NB4 (cell line): Measurements from ENCODE around the gene SMIM9.

Source experiments
- CTCF ChIP-seq: IDR thresholded peaks from one replicate; pipeline ENCODE4 v1.5.1; 2012; ENCODE audit warnings: low read depth, low read length
- POLR2A ChIP-seq: IDR thresholded peaks from 2 replicates; pipeline ENCODE4 v1.6.1; 2011; ENCODE audit warnings: mild to moderate bottlenecking; ENCODE audit not compliant: insufficient read length; ENCODE audit errors: extremely low read depth

- TF ChIP-seq CTCF (no peak), POLR2A (no peak)
These were observed 57.7 kb downstream of the SMIM9 start for GRCh38 chrX:154776753-154777152.
